Measurements from ENCODE around the gene C2orf66. TPM values are rescaled to one million over a fixed set of nuclear protein-coding genes. Genes with fewer than 3 reads are reported as not detected.

The C2orf66 gene
- total and polyA plus RNA-seq, 12 donors, result 0.14 to 1.2 (median 0.32) TPM; not detected in 6

DNA sequence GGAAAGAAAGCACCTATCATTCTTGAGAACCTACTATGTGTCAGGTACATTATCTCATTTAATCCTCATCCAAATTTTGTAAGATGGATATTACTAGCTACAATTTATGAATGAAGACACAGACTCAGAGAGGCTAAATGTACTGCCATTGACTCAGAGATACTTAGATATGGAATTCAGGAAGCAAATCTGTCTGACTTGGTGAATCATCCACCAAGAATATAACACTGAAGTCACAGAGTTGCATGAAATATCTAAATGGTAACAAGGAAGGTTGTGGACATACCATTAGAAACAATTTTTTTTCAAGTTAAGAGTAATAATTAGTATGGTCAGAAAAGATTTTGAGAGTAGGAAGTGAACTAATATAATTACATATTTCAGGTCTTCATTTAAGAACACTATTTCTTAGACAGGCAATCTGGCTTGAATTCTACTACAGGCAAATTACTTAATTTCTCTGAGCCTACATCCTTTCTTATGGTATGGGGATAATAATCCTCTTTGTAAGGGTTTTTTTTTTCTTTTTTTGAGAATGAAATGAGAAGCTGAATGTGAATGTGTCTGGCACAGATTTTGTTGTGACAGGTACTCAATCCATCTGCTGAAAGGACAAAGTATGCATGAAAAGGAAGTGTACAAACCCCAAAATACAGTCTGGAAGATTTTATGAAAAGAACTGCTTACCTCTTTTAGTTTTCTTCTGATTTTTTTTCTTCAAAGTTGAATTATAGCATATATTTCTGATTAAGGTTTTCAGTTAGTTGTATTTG, 14.8 kb upstream of the C2orf66 start:
- intact Hi-C loops (cut with DNase I), result no loop called here
- Histone ChIP-seq H3K4me3 (no peak overlapping the region), H3K27me3 (no peaks in the 10 kb centered on the region), H3K9me3 (replicated peaks in 1 of 3) (no peaks in the 10 kb centered on the region), H3K27ac (no peak overlapping the region), H3K36me3 (replicated peaks in 1 of 2) (no peaks in the 10 kb centered on the region), H3K4me1 (replicated peaks in 1 of 2) (no peaks in the 10 kb centered on the region)
- no peak for DNase-seq
- TF ChIP-seq, protein P1, sequence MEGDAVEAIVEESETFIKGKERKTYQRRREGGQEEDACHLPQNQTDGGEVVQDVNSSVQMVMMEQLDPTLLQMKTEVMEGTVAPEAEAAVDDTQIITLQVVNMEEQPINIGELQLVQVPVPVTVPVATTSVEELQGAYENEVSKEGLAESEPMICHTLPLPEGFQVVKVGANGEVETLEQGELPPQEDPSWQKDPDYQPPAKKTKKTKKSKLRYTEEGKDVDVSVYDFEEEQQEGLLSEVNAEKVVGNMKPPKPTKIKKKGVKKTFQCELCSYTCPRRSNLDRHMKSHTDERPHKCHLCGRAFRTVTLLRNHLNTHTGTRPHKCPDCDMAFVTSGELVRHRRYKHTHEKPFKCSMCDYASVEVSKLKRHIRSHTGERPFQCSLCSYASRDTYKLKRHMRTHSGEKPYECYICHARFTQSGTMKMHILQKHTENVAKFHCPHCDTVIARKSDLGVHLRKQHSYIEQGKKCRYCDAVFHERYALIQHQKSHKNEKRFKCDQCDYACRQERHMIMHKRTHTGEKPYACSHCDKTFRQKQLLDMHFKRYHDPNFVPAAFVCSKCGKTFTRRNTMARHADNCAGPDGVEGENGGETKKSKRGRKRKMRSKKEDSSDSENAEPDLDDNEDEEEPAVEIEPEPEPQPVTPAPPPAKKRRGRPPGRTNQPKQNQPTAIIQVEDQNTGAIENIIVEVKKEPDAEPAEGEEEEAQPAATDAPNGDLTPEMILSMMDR (IDR thresholded peaks at IDR 0.05), result no peak
- no peak for TF ChIP-seq POLR2A (IDR thresholded peaks at IDR 0.05)

DNA sequence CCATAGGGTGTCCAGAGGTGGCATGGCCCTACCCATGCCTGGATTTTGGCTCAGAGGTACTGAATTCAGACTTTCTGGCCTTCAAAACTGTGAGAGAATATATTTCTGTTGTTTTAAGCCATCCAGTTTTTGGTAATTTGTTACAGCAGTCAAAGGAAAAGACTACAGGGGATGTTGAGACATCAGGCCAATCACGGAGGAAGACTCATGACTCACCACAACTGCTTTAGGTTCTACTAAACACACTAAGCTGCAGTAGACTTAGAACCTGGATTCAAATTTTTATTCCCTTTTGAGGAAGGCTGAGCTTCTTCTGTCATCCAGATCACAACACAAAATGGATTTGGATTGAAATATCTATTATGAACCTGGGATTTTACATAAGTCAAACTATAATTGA, 12.0 kb upstream of the C2orf66 start:
- H3K36me3 ChIP-seq (replicated peaks in 1 of 2), result no peaks in the 10 kb centered on the region
- no peak for DNase-seq
- H3K9me3 ChIP-seq (replicated peaks in 1 of 3), result no peaks in the 10 kb centered on the region
- intact Hi-C loops (cut with DNase I), result no loop called here
- H3K27me3 ChIP-seq, result no peaks in the 10 kb centered on the region
- no peak overlapping the region for H3K4me3 ChIP-seq
- 56 to 85% (median 75%) methylated on average over 1 of the region's 1 CpG for whole genome bisulfite sequencing, 4 donors
- no peak for TF ChIP-seq POLR2A (IDR thresholded peaks at IDR 0.05)
- TF ChIP-seq, protein P1 (IDR thresholded peaks at IDR 0.05), result no peak
- no peaks in the 10 kb centered on the region for H3K4me1 ChIP-seq (replicated peaks in 1 of 2)
- no peak overlapping the region for H3K27ac ChIP-seq

DNA sequence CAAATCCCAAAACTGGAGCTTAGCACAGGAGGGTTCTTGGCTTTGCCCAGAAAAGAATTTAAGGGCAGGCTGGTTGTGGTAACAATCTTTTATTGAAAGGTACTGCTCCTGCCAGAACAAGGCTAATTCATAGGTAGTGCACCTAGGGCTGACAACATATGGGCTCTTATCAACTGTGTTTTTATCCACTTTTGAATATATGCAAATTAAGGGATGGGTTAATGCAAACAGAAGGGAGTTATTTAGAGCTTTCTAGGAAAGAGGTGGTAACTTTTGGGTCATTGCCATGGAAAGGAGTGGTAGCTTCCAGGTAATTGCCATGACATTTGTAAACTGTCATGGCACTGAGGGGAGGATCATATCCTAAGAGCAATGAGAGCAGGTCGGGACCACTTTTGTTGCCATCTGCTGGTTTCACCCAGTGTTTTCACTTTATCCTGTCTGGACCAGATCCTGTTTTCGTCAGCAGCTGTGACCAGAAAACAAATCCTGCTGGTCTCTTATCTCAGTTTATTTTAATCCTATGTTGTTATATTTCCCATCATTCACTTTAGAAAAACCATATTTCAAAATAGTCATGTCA, 981 bp downstream of the C2orf66 start:
- DNase-seq, result no peak
- TF ChIP-seq, protein P1 (IDR thresholded peaks at IDR 0.05), result no peak
- TF ChIP-seq POLR2A (IDR thresholded peaks at IDR 0.05), result no peak
- H3K27ac ChIP-seq, result no peak overlapping the region
- no peaks in the 10 kb centered on the region for H3K27me3 ChIP-seq
- no peaks in the 10 kb centered on the region for H3K4me1 ChIP-seq (replicated peaks in 1 of 2)
- WGBS, 4 donors, result 67 to 73% (median 70%) methylated on average over 2 of the region's 2 CpGs
- H3K36me3 ChIP-seq (replicated peaks in 1 of 2), result no peaks in the 10 kb centered on the region
- H3K9me3 ChIP-seq (replicated peaks in 1 of 3), result no peaks in the 10 kb centered on the region
- H3K4me3 ChIP-seq, result no peak overlapping the region
- intact Hi-C loops (cut with DNase I), result no loop called here

DNA sequence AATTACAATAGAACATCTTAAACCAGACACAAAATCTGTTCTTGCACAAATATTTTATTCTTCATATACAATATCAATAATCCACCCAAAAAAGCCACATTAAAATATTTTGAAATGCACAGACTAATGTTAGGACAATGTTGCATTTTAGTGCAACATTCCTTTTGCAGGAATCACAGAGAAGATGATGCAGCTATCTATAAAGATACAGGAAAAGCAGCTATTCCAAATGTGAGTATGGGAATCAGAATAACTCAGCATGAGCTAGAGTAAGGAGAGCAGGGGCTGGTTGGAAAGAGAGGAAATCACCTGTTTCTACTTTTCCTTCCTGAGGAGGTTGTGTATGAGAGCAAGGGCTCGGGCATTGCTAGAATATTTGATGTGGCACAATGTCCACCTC, 4.8 kb downstream of the C2orf66 start:
- intact Hi-C loops (cut with DNase I), result no loop called here
- Histone ChIP-seq H3K4me3 (no peak overlapping the region), H3K27me3 (no peaks in the 10 kb centered on the region), H3K4me1 (replicated peaks in 1 of 2) (peaks cover 0 to 22% of the 10 kb centered on the region in 2 donors), H3K36me3 (replicated peaks in 1 of 2) (no peaks in the 10 kb centered on the region), H3K27ac (no peak overlapping the region), H3K9me3 (replicated peaks in 1 of 3) (no peaks in the 10 kb centered on the region)
- TF ChIP-seq, protein P1 (IDR thresholded peaks at IDR 0.05), result no peak
- TF ChIP-seq POLR2A (IDR thresholded peaks at IDR 0.05), result no peak
- 56 to 73% (median 65%) methylated on average over 1 of the region's 1 CpG for WGBS, 4 donors
- DNase-seq, result no peak

Measured in adrenal gland (tissue), 12 donors.